GM18873 (cell line): Measurements from ENCODE around the gene PMF1.

Experiments
- ATAC-seq: cut with Tn5 transposase; IDR thresholded peaks from one replicate; pipeline ENCODE4 v1.9.1; 2021; ENCODE audit warnings: mild to moderate bottlenecking, moderate library complexity, moderate number of reproducible peaks; ENCODE audit not compliant: unreplicated experiment, low FRiP score

Gene PMF1

GRCh38 chr1:156232201-156232894, 19.5 kb downstream of the PMF1 start:
- no peak for ATAC-seq

GRCh38 chr1:156233426-156234127, 20.8 kb downstream of the PMF1 start:
- ATAC-seq, result no peak

DNA sequence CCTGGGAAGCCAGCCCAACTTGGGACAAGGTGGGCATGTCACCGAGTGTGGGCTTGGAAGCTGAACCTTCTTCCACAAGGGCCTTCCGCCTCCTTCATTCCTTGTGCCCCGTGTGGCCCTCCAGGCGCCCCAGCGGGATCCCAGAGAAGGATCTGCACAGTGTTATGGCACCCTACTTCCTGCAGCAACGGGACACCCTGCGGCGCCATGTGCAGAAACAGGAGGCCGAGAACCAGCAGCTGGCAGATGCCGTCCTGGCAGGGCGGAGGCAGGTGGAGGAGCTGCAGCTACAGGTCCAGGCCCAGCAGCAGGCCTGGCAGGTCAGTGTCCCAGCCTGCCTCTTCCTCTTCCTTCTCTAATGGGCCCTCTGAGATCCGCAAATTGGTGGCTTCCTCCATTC, 23.4 kb downstream of the PMF1 start:
- no peak for ATAC-seq

- ATAC-seq, result no peak
Observed at GRCh38 chr1:156238248-156238647, 25.4 kb downstream of the PMF1 start.

DNA sequence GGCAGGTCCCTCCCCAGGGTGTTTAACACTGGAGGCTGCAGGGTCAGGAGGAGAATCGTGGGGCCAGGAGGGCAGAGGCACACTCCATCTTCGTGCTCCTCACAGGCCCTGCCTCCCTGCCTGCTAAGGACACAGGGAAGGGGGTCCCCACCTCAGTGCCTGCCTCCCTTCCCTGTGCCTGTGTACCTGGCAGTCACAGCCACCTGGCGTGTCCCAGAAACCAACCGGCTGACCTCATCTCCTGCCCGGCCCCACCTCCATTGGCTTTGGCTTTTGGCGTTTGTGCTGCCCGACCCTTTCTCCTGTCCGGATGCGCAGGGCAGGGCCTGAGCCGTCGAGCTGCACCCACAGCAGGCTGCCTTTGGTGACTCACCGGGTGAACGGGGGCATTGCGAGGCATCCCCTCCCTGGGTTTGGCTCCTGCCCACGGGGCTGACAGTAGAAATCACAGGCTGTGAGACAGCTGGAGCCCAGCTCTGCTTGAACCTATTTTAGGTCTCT, 28.6 kb downstream of the PMF1 start:
- no peak for ATAC-seq

- no peak for ATAC-seq
Observed at GRCh38 chr1:156241926-156242325, 29.1 kb downstream of the PMF1 start, which contains the start of gene BGLAP. Gene BGLAP (plus strand): TSS chr1:156242184. CDS start chr1:156242232, 48 bp downstream.

- no peak for ATAC-seq
Observed at GRCh38 chr1:156242738-156243137, 29.9 kb downstream of the PMF1 start.

GRCh38 chr1:156244126-156244525, 31.3 kb downstream of the PMF1 start:
- ATAC-seq, result no peak

DNA sequence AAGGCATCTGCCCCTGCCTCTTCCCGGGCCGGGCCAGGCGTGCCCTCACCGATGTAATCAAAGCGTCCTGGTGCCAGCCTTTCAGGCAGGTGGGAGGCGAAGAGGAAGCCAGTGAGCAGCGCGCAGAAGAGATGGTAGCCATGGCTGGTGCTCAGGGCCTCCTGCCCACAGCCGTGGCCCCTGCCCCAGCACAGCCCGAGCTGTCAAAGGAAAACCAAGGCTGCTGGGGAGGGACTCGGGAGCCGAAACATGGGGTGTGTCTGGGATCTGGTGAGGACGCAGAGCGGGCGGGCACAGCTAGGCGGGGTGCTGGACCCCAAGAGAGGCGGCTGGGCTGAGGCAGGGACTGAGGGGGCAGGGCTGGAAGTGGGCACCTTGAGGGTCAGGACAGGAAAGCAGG, 31.9 kb downstream of the PMF1 start:
- ATAC-seq, result no peak

GRCh38 chr1:156245451-156246232, 32.8 kb downstream of the PMF1 start:
- ATAC-seq, result no peak

DNA sequence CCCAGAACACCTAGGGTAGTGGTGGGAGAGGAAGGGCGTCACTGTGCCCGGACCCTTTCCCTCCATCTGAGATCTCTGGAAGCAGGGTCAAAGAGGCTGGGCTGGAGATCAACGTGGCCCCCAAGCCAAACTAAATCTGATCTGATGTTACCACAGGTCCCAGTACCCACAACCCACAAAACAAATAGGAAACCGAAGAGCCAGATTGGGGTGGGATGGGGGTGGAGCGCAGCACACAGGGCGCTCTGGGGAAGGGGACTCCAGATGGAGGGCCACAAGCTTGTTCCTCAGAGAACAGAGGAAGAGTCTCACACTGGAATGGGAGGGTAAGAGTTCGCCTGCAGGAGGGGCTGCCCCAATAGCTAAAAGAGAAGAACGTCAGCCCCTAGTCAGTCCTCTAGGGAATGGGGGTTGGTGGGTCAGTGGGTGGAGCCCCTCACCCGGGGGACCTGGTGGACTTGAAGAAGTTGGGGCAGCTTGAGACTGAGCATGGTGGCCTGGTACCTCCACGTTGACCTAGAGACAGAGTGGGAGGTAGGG, 33.5 kb downstream of the PMF1 start:
- ATAC-seq, result no peak

DNA sequence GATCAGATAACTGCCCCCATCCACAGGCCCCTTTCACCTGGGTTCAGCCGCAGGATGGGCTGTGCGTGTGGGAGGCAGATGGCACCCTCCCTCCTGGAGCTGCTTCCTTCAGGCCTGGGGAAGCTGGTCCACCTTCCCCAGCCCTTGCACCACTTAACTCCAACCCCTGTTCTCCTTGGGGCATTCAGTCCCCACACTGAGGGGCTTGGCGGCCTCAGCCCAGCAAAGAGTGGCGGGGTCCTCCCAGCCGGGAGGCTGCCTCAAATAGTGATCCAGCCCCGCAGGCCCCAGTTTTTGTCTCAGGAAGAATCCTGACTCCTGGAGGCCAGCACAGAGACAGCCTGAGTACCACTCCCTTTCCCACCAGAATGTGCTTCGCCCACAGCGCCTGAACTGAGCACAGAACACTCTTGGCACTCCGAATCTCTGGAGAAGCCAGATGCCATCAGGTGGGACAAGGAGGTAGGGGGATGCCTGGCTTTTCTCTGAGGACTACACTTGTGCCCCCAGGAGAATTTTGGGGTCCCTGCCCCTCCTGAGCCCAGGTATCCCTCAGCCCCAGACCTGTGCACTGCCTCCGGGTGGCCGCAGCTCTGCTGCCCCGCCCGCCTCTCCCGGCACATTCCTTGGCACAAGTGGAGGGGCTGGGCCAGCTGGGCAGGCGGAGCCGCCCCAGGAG, 34.1 kb downstream of the PMF1 start:
- ATAC-seq, result no peak

DNA sequence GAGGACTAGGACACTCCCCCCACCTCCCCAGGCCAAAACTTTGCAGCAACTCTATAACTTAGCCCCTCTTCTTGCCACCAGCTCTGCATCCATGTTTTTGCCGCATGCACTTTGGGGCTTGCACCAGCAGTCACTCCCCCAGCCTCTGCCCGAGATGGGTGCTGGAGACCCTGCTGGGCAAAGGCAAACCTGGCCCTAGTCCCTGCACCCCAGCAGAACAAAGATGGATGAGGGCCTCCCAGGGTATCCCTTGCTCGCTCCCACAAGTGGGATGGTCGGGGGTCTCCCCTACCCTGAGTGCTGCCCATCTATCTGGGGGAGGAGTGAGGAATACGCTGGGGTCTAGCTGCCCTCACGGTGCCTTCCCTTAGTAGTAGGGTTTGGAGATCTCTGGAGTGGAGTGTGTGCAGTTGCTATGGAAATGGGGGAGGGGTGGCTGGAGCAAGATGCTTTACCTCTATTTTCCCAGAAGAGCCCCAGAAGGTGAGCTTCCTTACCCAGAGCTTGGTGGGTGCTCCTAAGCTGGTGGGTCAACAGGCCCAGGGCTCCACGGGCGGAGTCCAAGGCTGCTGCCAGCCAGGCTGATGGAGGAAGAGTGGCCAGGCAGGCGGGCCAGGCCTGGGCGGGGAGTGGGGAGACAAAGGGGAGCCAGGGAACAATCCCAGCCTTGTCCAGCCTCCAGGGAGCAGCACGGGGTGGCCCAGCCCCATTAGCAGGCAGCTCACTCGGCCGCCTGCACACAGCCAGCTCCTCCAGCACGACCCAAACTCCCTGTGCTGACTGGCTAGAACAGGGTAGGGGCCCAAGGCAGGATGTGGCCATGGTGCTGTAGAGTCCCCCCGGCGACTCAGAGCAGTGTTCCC, 34.9 kb downstream of the PMF1 start, which contains the start of gene PAQR6:
PAQR6 (minus strand) TSS at position 597 of the 863 bp plus-strand sequence. CDS start 1,325 bp downstream, outside the sequence.
- no peak for ATAC-seq

- ATAC-seq, result no peak
Observed at GRCh38 chr1:156248323-156248683, 35.5 kb downstream of the PMF1 start.

DNA sequence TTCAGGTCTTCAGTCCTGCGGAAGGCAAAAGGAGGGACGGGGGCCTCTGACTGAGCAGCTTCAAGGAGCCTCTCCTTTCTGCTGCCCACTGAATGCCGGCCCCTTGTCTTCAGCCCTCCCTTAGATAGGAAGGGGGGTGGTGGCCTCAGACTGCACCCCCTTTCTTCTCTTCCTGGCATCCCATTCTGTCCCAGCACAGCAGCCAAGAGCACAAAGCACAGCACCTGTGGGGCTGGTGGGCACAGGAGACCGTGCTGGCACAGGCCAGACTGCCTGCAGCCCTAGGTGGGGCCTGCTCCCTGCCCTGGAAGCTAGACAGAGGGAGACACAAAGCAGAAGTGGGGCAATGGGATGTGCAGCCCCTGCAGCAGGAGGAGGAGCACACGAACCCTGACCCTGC, 36.8 kb downstream of the PMF1 start:
- no peak for ATAC-seq

GRCh38 chr1:156251527-156251926, 38.7 kb downstream of the PMF1 start:
- ATAC-seq, result no peak

GRCh38 chr1:156253634-156254033, 40.8 kb downstream of the PMF1 start:
- ATAC-seq, result no peak

DNA sequence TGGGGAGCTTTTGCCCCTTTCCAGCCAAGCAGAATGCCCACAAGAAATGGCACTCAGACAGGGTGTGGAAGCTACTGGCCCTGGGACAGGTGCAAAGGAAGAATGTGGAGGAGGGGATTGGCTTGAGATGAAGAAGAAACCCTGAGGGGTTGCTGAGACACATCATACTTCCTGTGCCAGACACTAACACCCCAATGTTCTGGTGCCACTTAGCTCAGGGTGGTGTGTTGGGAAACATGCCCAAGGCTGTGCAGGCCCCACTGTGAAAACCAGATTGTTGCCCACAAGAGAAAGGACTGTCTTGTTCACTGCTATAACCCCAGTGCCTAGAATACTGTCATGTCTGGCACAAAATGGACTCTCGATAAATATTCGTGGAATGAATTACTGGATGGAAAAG, 44.9 kb downstream of the PMF1 start:
- ATAC-seq, result no peak

DNA sequence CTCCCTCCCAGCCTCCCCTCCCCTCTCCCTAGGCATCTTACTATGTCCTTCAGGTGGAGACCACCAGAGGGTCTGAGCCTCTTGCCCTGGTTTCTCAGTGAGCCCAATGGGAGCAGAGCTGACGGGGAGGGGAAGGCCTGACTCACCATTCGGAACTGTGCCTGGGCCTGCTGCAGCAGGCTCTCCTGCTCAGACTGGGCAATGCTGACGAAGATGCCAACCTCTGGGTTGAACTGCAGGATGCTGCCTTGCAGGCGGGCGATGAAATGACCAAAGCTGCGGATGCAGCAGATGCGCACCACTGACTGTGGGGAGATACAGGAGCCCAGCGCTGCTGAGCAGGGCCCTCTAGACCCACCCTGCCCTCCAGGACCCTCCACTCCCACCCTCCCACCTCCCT, 46.1 kb downstream of the PMF1 start:
- no peak for ATAC-seq
